Keratinocyte (primary cell): ENCODE data around the gene AKR7A3. TPM values are rescaled to one million over a fixed set of nuclear protein-coding genes. Genes with fewer than 3 reads are reported as not detected.

Experiments
- DNase-seq: peaks from one replicate; pipeline ENCODE4 v3.0.0-alpha.2; 2011; ENCODE audit warnings: low read depth, missing footprints, low spot score
- FAIRE-seq: peaks from 2 replicates; lab custom pipeline; 2011; peaks lifted over from hg19 to GRCh38; lab: Jason Lieb, UNC
- H2AFZ ChIP-seq: 2 replicates; pipeline ENCODE4 v1.6.0; 2012; ENCODE audit warnings: low read length, control low read depth, inconsistent platforms; ENCODE audit not compliant: control insufficient read depth
- H3K27ac ChIP-seq: 2 replicates; pipeline ENCODE4 v1.5.1; 2011; ENCODE audit warnings: low read length; ENCODE audit not compliant: control insufficient read depth, insufficient read depth
- H3K27me3 ChIP-seq: 3 replicates; pipeline ENCODE4 v1.6.0; 2011; ENCODE audit warnings: low read length; ENCODE audit not compliant: control insufficient read depth, insufficient read depth; ENCODE audit errors: extremely low read depth
- H3K36me3 ChIP-seq, 2 experiments: 2 replicates in 1 of 2; 3 replicates in 1 of 2; pipeline ENCODE4 v1.5.1; 2011; ENCODE audit warnings: low read length in 2 of 2, mild to moderate bottlenecking in 1 of 2; ENCODE audit not compliant: control insufficient read depth in 2 of 2, insufficient read depth in 2 of 2; ENCODE audit errors: extremely low read depth in 1 of 2
- H3K4me1 ChIP-seq: 3 replicates; pipeline ENCODE4 v1.5.1; 2011; ENCODE audit warnings: low read length; ENCODE audit not compliant: control insufficient read depth, insufficient read depth; ENCODE audit errors: extremely low read depth
- H3K4me2 ChIP-seq: 3 replicates; pipeline ENCODE4 v1.6.0; 2011; ENCODE audit warnings: low read depth, low read length; ENCODE audit not compliant: control insufficient read depth, insufficient read depth; ENCODE audit errors: extremely low read depth
- H3K4me3 ChIP-seq, 3 experiments: fragments of 200-600 bp in 1 of 3; sonication (generic) in 1 of 3; 2 replicates in 2 of 3; 3 replicates in 1 of 3; pipeline ENCODE4 v1.5.1; 2011 to 2016; ENCODE audit warnings: low read length in 3 of 3, mild to moderate bottlenecking in 3 of 3, control low read depth in 2 of 3, inconsistent platforms in 1 of 3, low read depth in 1 of 3, mixed read lengths in 1 of 3, mixed run types in 1 of 3, moderate library complexity in 1 of 3; ENCODE audit not compliant: control insufficient read depth in 2 of 3, insufficient read depth in 2 of 3; ENCODE audit errors: extremely low read depth in 1 of 3
- H3K79me2 ChIP-seq: 2 replicates; pipeline ENCODE4 v1.6.0; 2012; ENCODE audit warnings: low read length; ENCODE audit not compliant: control insufficient read depth, insufficient read depth
- H3K9ac ChIP-seq: 3 replicates; pipeline ENCODE4 v1.6.0; 2011; ENCODE audit warnings: low read length; ENCODE audit not compliant: control insufficient read depth, insufficient read depth; ENCODE audit errors: extremely low read depth
- H3K9me1 ChIP-seq: 3 replicates; pipeline ENCODE4 v1.6.0; 2011; ENCODE audit warnings: low read length; ENCODE audit not compliant: control insufficient read depth, insufficient read depth; ENCODE audit errors: extremely low read depth
- H3K9me3 ChIP-seq: 2 replicates; pipeline ENCODE4 v1.5.1; 2012; ENCODE audit warnings: low read depth, low read length; ENCODE audit not compliant: control insufficient read depth
- H4K20me1 ChIP-seq: 3 replicates; pipeline ENCODE4 v1.6.0; 2011; ENCODE audit warnings: low read length; ENCODE audit not compliant: control insufficient read depth, insufficient read depth; ENCODE audit errors: extremely low read depth
- CTCF ChIP-seq, 3 experiments: IDR thresholded peaks in 1 of 3; conservative IDR thresholded peaks in 1 of 3; optimal IDR thresholded peaks in 1 of 3; 2 replicates in 2 of 3; 3 replicates in 1 of 3; pipeline versions ENCODE3 to v1.5.1; 2011; ENCODE audit warnings: low read length in 3 of 3, mild to moderate bottlenecking in 3 of 3, moderate library complexity in 2 of 3, control low read depth in 1 of 3, inconsistent platforms in 1 of 3; ENCODE audit not compliant: insufficient read depth in 2 of 3; ENCODE audit errors: extremely low read depth in 1 of 3
- EZH2 ChIP-seq: IDR thresholded peaks from one replicate; pipeline ENCODE4 v1.6.1; 2012; ENCODE audit warnings: inconsistent platforms, mild to moderate bottlenecking, low read length, moderate library complexity
- dilution Hi-C: fragments of 300-500 bp; cut with MboI; formaldehyde crosslinking; loops from one replicate; pipeline ENCODE4 v1.7.0; 2020; ENCODE audit warnings: low sequenced_read_pairs; ENCODE audit not compliant: extremely low pct_ligation_motif_present
- polyA plus RNA-seq, 5 experiments: library from polyadenylated mRNA; depleted of rRNA in 3 of 5; stranded (reverse) in 3 of 5; stranded (forward) in 1 of 5; unstranded in 1 of 5; fragments of >200 nt; gene quantifications; 1 replicate in 1 of 5; 2 replicates in 3 of 5; 3 replicates in 1 of 5; pipeline versions ENCODE4 v1.2.1 to v1.2.3, GENCODE V29; 2011 to 2012; ENCODE audit warnings: missing spikeins in 2 of 5, low read depth in 1 of 5, low replicate concordance in 1 of 5

AKR7A3 gene
- polyA plus RNA-seq, 1 donor (not counting 4 experiments of a cell fraction or from before 2014, with no cell fraction given) = 0.17 TPM

- Histone ChIP-seq H3K9me3 (no peaks in the 10 kb centered on the region), H3K4me3 (no peak overlapping the region), H3K79me2 (no peaks in the 10 kb centered on the region), H3K9ac (no peak overlapping the region), H3K4me1 (no peaks in the 10 kb centered on the region), H3K9me1 (no peaks in the 10 kb centered on the region), H3K4me2 (no peak overlapping the region), H2AFZ (no peak overlapping the region), H3K36me3 (peaks cover 0 to 23% of the 10 kb centered on the region in 2 experiments), H4K20me1 (peaks cover 3% of the 10 kb centered on the region), H3K27me3 (no peaks in the 10 kb centered on the region), H3K27ac (no peak overlapping the region)
- no peak for DNase-seq
- FAIRE-seq = no peak
- dilution Hi-C loops = no loop called here
- TF ChIP-seq CTCF (optimal IDR thresholded peaks at IDR 0.05 in 1 of 3, IDR thresholded peaks at IDR 0.05 in 1 of 3, conservative IDR thresholded peaks at IDR 0.05 in 1 of 3; ENCODE audit: extremely low read depth in 1 of 3, insufficient read depth in 2 of 3, low read length in 3 of 3) (no peak), EZH2 (no peak)
Measured at GRCh38 chr1:19324665-19324990, 36.1 kb upstream of the AKR7A3 start.

GRCh38 chr1:19323987-19324664, 35.6 kb upstream of the AKR7A3 start:
- H3K4me2 ChIP-seq = no peak overlapping the region
- H2AFZ ChIP-seq = no peak overlapping the region
- H3K36me3 ChIP-seq = peaks cover 0 to 23% of the 10 kb centered on the region in 2 experiments
- no peak overlapping the region for H3K27ac ChIP-seq
- H4K20me1 ChIP-seq = no peaks in the 10 kb centered on the region
- H3K9me3 ChIP-seq = no peaks in the 10 kb centered on the region
- dilution Hi-C loops = no loop called here
- peaks cover 3% of the 10 kb centered on the region for H3K4me1 ChIP-seq
- no peaks in the 10 kb centered on the region for H3K9me1 ChIP-seq
- TF ChIP-seq CTCF (optimal IDR thresholded peaks at IDR 0.05 in 1 of 3, IDR thresholded peaks at IDR 0.05 in 1 of 3, conservative IDR thresholded peaks at IDR 0.05 in 1 of 3; ENCODE audit: extremely low read depth in 1 of 3, insufficient read depth in 2 of 3, low read length in 3 of 3) = no peak
- TF ChIP-seq EZH2 = no peak
- no peak for DNase-seq
- H3K4me3 ChIP-seq = no peak overlapping the region
- no peaks in the 10 kb centered on the region for H3K27me3 ChIP-seq
- FAIRE-seq = no peak
- no peak overlapping the region for H3K9ac ChIP-seq
- no peaks in the 10 kb centered on the region for H3K79me2 ChIP-seq
